Measurements from ENCODE around the gene FOCAD. TPM values are rescaled to one million over a fixed set of nuclear protein-coding genes. Genes with fewer than 3 reads are reported as not detected.

Gene FOCAD
- total RNA-seq, 1 experiment from 2014 or later = 82.1 TPM

GRCh38 chr9:20804489-20805250, 120.6 kb downstream of the FOCAD start:
- Histone ChIP-seq H3K9me3 (no peaks in the 10 kb centered on the region), H3K27me3 (no peaks in the 10 kb centered on the region), H3K36me3 (no peaks in the 10 kb centered on the region), H3K4me3 (no peak overlapping the region)
- no peak for DNase-seq

DNA sequence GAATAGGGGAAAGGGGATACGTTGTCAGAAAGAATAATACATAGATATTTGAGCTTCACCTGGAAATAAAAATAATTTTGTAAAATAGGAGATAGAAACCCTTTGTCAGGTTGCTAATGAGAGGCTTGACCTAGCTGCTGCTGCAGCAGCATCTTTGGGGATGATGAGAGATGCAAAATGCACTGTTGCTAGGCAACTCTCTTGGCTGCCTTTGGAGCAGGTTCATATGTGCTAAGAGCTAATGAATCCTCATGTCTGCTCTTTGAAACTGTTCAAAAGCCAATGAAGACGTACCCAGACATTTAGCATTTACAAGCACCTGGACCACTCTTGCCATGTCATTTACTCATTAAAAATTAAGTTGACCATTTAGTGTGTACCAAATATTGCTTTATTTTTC, 121.7 kb downstream of the FOCAD start:
- H3K4me3 ChIP-seq = no peak overlapping the region
- no peaks in the 10 kb centered on the region for H3K9me3 ChIP-seq
- no peaks in the 10 kb centered on the region for H3K36me3 ChIP-seq
- no peak for DNase-seq
- H3K27me3 ChIP-seq = no peaks in the 10 kb centered on the region

DNA sequence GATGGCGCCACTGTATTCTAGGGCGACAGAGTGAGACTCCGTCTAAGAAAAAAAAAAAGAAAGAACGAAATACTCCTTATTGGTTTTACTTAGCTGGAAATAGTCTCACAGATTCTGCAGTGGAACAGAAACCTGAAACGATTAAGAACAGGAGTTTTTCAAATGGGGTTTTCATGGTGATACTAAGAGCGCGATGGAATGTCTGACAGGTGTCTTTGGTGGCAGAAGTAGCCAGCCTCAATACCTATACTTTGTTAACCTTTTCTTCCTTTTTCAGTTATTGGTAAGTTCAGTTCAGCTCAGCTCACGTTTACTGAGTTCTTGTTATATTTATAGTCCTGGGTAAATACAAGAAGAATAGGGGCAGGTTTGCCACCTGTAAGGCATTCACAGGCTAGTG, 123.9 kb downstream of the FOCAD start:
- Histone ChIP-seq H3K36me3 (no peaks in the 10 kb centered on the region), H3K9me3 (no peaks in the 10 kb centered on the region), H3K27me3 (no peaks in the 10 kb centered on the region), H3K4me3 (no peak overlapping the region)
- no peak for DNase-seq

- no peaks in the 10 kb centered on the region for H3K27me3 ChIP-seq
- H3K36me3 ChIP-seq = no peaks in the 10 kb centered on the region
- H3K4me3 ChIP-seq = no peak overlapping the region
- no peak for DNase-seq
- H3K9me3 ChIP-seq = no peaks in the 10 kb centered on the region
These were observed 127.8 kb downstream of the FOCAD start for GRCh38 chr9:20811872-20812271.

DNA sequence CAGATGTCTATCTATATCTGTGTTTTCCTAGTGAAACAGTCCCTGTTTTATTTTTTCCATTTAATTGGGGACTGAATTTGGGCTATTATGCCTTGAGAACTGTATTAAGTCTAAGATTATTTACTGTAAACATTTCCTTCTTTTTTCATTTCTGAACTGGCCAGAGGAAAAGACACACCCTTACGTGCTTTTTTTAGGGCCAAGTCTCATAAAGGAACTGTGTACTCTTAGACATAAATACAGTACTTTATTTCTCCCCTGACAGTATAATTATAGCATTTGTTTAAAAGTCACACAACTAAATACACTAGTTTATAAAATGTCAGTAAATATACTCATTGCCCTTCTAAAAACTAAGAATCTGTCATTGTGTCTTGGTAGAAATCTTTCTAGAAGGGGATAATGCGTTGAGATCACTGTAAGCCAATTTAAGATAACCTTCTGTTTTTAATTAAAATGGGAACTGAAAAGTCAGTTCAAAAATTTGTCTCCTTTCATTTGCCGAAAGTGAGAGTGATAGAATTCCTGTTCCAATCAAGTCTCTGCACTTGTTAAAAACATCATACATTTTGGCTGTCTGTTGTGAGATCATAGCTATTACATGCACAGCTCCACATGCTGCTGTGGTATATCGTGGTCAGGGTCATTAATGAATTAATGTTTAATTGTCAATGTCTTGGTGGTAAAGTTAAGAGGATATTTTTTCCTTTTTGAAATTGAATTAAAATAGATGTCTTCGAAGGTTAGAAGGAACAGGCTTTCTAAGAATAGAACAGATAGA, 132.1 kb downstream of the FOCAD start:
- Histone ChIP-seq H3K36me3 (no peaks in the 10 kb centered on the region), H3K4me3 (no peak overlapping the region), H3K27me3 (no peaks in the 10 kb centered on the region), H3K9me3 (no peaks in the 10 kb centered on the region)
- DNase-seq = no peak

GRCh38 chr9:20823051-20823450, 139.0 kb downstream of the FOCAD start:
- DNase-seq = no peak

GRCh38 chr9:20831028-20831427, 147.0 kb downstream of the FOCAD start:
- peaks cover 3% of the 10 kb centered on the region; the same call in 1 of the 2 replicates for H3K36me3 ChIP-seq
- H3K27me3 ChIP-seq = 0 out of 2 replicates have a peak, but pooled peaks cover 2% of the 10 kb centered on the region
- no peak for DNase-seq
- H3K4me3 ChIP-seq = no peak overlapping the region
- H3K9me3 ChIP-seq = no peaks in the 10 kb centered on the region

More at GRCh38 chr9:20823051-20823450, 139.0 kb downstream of the FOCAD start:
- Histone ChIP-seq H3K36me3 (no peaks in the 10 kb centered on the region; the same call in 1 of the 2 replicates), H3K4me3 (no peak overlapping the region), H3K27me3 (0 out of 2 replicates have a peak, but pooled peaks cover 6% of the 10 kb centered on the region), H3K9me3 (no peaks in the 10 kb centered on the region)

GRCh38 chr9:20832775-20833174, 148.7 kb downstream of the FOCAD start:
- H3K4me3 ChIP-seq = no peak overlapping the region
- 0 out of 2 replicates have a peak, but pooled peaks cover 2% of the 10 kb centered on the region for H3K27me3 ChIP-seq
- H3K9me3 ChIP-seq = no peaks in the 10 kb centered on the region
- peaks cover 3% of the 10 kb centered on the region; the same call in 1 of the 2 replicates for H3K36me3 ChIP-seq
- DNase-seq = no peak

- no peak overlapping the region for H3K4me3 ChIP-seq
- peaks cover 2% of the 10 kb centered on the region for H3K9me3 ChIP-seq
- DNase-seq = no peak
- H3K36me3 ChIP-seq = peaks cover 3% of the 10 kb centered on the region; the same call in 1 of the 2 replicates
- H3K27me3 ChIP-seq = 0 out of 2 replicates have a peak, but pooled peaks cover 2% of the 10 kb centered on the region
These were observed 151.6 kb downstream of the FOCAD start for GRCh38 chr9:20835377-20836286.

DNA sequence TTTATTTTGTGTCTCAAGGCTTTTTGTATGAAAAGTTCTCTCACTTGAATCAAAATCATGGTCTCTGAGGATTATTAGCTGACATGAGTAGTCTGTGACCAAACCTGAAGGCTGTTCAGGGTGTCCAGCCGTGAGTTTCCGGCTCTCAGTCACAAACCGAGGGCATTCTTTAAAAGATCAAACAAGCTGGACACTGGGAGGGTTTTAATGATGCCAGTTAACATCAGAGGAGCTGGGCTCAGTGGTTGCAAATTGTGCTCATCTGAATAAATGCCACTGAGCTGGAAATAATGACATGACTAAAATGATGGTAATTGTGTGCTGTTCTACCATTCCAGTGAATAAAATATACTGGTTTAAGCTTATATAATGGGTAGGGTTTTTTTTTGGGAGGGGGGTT, 153.1 kb downstream of the FOCAD start:
- no peak for DNase-seq

GRCh38 chr9:20838218-20838617, 154.2 kb downstream of the FOCAD start:
- Histone ChIP-seq H3K27me3 (no peaks in the 10 kb centered on the region), H3K9me3 (peaks cover 19% of the 10 kb centered on the region), H3K36me3 (no peaks in the 10 kb centered on the region), H3K4me3 (no peak overlapping the region)
- DNase-seq = no peak

More for the DNA sequence above, 153.1 kb downstream of the FOCAD start:
- H3K4me3 ChIP-seq = no peak overlapping the region
- H3K27me3 ChIP-seq = no peaks in the 10 kb centered on the region
- peaks cover 15% of the 10 kb centered on the region for H3K9me3 ChIP-seq
- peaks cover 3% of the 10 kb centered on the region; the same call in 1 of the 2 replicates for H3K36me3 ChIP-seq

DNA sequence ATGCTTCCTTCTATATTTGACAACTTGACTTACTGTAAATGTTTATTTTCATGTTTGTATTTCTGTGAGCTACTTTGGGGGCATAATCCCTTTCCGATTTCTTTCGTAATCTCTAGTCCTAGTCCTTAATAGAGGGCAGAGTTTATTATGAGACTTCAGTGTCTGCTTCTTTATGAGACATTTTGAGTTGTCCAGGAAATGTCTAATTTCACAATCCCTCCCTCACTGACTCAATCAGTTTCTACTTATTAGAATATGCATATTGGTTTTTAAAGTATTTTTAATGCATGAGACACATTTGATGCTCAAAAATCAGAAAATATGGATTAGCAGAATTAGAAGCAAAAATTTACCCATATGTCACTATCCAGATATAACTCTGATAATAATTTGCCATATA, 160.9 kb downstream of the FOCAD start:
- H3K27me3 ChIP-seq = no peaks in the 10 kb centered on the region
- peaks cover 19% of the 10 kb centered on the region for H3K9me3 ChIP-seq
- DNase-seq = no peak
- no peak overlapping the region for H3K4me3 ChIP-seq
- H3K36me3 ChIP-seq = no peaks in the 10 kb centered on the region

GRCh38 chr9:20848490-20848889, 164.4 kb downstream of the FOCAD start:
- no peak overlapping the region for H3K4me3 ChIP-seq
- H3K9me3 ChIP-seq = no peaks in the 10 kb centered on the region
- no peaks in the 10 kb centered on the region for H3K27me3 ChIP-seq
- H3K36me3 ChIP-seq = no peaks in the 10 kb centered on the region
- DNase-seq = no peak

DNA sequence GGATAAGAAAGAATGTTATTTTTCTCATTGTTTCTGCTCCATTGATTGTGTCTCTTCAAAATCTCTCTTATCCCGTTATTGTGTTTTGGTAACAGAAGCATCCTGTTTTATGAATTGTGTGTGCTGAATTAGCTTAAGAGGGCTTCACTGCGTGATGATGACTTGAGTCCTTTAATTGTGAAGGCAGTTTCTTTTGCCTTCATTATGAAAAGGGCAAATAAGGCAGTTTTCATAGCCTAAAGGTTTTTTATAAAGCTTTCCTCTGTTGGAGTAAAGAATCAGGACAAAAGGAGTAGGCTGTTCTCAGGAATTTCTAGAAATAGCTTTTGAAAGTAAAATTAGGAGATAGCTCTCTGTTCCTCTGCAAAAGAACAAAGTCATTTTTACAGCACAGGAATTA, 169.8 kb downstream of the FOCAD start:
- Histone ChIP-seq H3K4me3 (no peak overlapping the region), H3K9me3 (peaks cover 4% of the 10 kb centered on the region; the same call in 1 of the 2 replicates), H3K27me3 (no peaks in the 10 kb centered on the region), H3K36me3 (no peaks in the 10 kb centered on the region)
- DNase-seq = no peak

DNA sequence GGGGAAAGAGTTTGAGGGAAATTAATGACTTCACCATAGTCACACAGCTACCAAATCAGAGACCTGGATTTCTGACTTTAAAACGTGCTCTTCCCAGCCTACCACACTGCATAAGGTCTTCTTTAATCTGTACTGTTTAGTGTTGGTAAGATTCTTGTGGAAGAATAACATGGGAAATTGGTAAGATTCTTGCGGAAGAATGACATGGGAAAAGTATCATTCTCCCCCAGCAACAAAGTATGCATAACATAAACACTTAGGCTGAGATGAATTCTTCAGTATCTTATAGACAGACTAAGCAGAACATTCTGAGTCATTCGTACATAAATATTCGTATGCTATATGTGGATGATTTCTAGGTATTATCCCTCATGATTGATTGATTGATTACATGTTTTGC, 170.4 kb downstream of the FOCAD start:
- Histone ChIP-seq H3K9me3 (peaks cover 4% of the 10 kb centered on the region; the same call in 1 of the 2 replicates), H3K27me3 (no peaks in the 10 kb centered on the region), H3K36me3 (no peaks in the 10 kb centered on the region), H3K4me3 (no peak overlapping the region)
- no peak for DNase-seq

DNA sequence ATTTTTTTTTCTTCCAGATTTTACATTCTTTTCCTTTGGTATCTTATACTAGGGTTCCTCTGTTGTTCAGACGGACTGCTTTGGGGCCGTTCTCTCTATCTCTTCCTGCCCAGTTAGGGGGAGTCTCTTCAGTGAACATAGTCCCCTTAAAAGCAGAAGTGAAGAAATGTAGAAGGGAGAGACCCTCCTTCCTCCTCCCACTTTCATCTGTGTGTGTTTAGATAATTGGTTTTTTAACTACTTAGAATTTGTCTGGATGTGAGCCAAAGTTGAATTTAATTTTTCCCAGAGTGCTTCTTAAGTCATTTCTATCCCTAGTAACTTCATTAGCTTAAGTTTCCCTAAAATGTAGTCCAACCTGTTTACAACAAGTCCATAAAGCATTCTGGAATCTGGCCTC, 179.9 kb downstream of the FOCAD start:
- H3K9me3 ChIP-seq = no peaks in the 10 kb centered on the region
- 0 out of 2 replicates have a peak, but pooled peaks cover 3% of the 10 kb centered on the region for H3K27me3 ChIP-seq
- H3K36me3 ChIP-seq = no peaks in the 10 kb centered on the region
- no peak for DNase-seq
- no peak overlapping the region for H3K4me3 ChIP-seq
